GM12865 (cell line): ENCODE results near the gene PVALEF.

Experiments used
- DNase-seq: peaks from one replicate; pipeline ENCODE4 v3.0.0; 2010; ENCODE audit warnings: low read depth
- H3K4me3 ChIP-seq: 2 replicates; pipeline ENCODE4 v1.5.1; 2011; ENCODE audit warnings: mild to moderate bottlenecking, low read depth, low read length, control low read depth
- CTCF ChIP-seq: IDR thresholded peaks from 2 replicates; pipeline ENCODE4 v1.5.1; 2011; ENCODE audit warnings: low read length, control low read depth, low read depth, inconsistent platforms; ENCODE audit not compliant: insufficient read depth; ENCODE audit errors: missing control alignments

The PVALEF gene

GRCh38 chr17:81207610-81208581 lies 42.6 kb downstream of the PVALEF start:
- H3K4me3 ChIP-seq, result no peak overlapping the region
- no peak for DNase-seq
- no peak for TF ChIP-seq CTCF

GRCh38 chr17:81208651-81209050 lies 43.3 kb downstream of the PVALEF start:
- no peak overlapping the region for H3K4me3 ChIP-seq
- no peak for TF ChIP-seq CTCF
- no peak for DNase-seq

- TF ChIP-seq CTCF, result no peak
- no peak for DNase-seq
- no peak overlapping the region for H3K4me3 ChIP-seq
Observed at GRCh38 chr17:81209141-81209540, 43.8 kb downstream of the PVALEF start.

- no peak overlapping the region for H3K4me3 ChIP-seq
- TF ChIP-seq CTCF, result no peak
- DNase-seq, result no peak
Observed at GRCh38 chr17:81210466-81210865, 45.2 kb downstream of the PVALEF start.

- H3K4me3 ChIP-seq, result no peak overlapping the region
- TF ChIP-seq CTCF, result no peak
- DNase-seq, result no peak
Observed at GRCh38 chr17:81210868-81211267, 45.6 kb downstream of the PVALEF start.

- no peak overlapping the region for H3K4me3 ChIP-seq
- no peak for DNase-seq
- TF ChIP-seq CTCF, result no peak
Observed at GRCh38 chr17:81212365-81212764, 47.1 kb downstream of the PVALEF start.
